GM15510 (cell line): ENCODE measurements around the gene EFNA5.

Experiments
- POLR2A ChIP-seq: IDR thresholded peaks from 3 replicates; pipeline ENCODE4 v1.6.1; 2011; ENCODE audit warnings: borderline replicate concordance; ENCODE audit not compliant: insufficient read length; ENCODE audit errors: extremely low read depth

The EFNA5 gene

DNA sequence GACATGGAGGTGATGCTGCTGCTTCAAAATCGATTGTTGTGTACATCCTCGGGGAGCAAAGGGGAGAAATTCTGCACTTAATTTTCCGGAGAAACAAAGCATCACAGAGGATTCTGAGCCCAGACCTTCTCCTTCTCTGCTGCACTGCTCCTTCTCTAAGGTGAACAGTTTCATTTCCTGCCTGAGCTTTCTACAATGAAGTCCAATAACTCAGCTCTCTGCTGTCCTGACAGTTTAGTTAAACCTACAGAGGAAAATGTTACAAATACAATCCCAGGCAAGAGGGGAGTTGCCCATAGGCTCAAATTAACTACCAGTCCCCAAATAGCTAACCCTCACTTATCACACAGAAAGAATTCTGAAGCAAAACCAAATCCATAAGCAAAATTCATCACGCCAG, 206.3 kb downstream of the EFNA5 start:
- TF ChIP-seq POLR2A = no peak

DNA sequence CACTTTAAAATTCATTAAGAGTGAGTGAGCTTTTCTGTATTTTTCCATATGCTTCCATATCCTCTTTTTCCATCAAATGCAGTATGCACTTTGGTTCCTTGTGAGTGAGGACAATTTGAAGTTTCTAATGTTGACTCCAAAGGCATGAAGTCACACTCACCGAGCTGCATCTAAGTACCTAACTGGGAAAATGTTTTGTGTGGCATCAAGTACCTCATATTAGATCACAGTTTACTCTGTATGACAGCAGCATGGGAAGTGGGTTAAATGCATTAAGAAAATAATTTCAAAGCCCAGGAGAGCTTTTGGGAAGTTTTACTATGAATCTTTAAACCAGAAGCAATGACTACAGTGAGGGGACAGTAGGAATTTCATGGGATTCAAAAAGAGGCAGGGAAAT, 207.0 kb downstream of the EFNA5 start:
- TF ChIP-seq POLR2A = no peak

DNA sequence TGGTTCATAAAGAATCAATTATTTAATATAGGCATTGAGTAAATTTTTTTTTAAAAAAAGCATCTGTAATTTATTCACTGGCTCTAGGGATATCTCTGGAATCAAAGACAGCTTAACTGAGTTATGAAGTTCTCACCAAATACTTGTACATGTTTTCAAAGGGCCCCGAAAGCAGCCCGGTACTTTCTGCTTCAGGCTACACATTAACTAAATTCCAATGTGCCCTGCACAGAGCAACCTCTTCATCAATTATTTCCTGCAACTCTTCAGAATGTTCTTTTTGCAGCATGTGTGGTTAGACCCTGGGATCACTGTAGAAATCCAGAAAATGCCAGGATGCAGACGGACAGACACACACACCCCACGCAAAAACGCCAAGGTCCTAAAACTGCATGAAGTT, 209.0 kb downstream of the EFNA5 start:
- no peak for TF ChIP-seq POLR2A

DNA sequence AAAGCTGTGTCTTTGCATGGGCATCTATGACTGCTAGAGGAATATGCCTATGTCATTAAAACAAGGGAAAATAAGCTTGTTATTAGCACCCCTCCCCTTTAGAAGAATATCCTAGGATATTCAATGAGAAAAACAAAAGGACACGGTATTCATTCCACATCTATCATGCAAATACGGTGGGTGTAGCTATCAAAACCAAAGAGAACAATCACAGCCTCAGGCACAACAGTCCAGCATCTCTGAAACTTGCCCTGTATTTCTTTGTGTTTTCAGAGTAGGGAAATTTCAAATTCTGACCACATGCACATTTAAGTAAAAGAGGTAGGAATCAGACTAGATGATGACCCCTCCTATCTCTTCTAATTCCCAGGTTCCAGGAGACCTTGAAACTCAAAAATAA, 209.9 kb downstream of the EFNA5 start:
- no peak for TF ChIP-seq POLR2A

DNA sequence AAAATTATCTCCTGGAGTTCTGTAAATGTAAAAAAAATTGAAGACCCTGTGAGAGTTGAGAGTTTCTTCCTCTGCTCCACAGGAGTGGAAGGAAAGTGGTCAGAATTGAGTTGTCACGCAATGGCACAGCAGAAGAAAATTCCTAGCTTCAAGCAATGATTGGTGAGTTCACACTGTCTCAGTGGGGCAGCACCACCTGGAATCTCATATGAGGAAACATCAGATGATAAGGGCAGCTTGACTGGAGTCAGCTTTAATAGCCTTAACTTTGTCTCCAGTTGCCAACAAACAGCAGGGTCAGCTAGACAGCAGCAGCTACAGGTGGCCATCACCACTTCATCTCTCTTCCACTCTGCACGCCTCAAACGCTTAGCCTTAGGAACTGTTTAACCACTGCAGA, 211.1 kb downstream of the EFNA5 start:
- TF ChIP-seq POLR2A = no peak

DNA sequence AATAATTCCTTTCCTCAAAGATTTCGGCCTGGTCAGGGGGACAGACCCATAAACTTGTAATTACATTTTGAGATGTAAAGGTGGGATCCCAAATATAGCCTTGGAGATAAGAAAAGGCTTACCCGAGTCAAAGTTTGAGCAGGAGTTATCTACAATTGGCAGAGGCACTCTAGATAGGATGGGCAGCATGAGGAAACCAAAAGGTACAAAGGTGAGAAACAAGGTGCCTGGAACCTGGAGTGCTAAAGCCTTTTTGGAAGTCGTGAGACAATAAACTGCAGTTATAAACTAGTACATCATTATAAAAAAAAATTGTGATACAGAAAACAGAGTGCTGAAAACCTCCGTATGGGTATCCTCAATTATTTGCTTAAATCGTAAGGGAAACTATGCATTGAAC, 212.4 kb downstream of the EFNA5 start:
- TF ChIP-seq POLR2A = no peak

DNA sequence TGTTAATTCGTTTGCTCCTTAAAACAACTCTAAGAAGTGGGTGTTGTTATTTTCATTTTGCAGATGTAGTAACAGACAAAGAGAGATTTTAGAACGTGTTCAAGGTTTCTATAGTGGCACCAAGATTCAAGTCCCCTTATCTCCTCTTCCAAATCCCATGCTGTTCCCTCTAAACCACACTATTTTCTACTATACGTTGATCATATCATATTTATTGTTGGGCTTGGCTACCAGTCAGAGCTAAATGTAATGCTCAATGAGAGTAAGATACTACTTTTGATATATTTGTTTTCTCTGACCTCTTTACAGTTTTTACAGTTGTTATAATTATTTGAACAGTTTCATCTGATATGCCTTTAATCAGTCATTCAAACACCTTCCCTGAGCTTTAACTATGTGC, 212.9 kb downstream of the EFNA5 start:
- TF ChIP-seq POLR2A = no peak

DNA sequence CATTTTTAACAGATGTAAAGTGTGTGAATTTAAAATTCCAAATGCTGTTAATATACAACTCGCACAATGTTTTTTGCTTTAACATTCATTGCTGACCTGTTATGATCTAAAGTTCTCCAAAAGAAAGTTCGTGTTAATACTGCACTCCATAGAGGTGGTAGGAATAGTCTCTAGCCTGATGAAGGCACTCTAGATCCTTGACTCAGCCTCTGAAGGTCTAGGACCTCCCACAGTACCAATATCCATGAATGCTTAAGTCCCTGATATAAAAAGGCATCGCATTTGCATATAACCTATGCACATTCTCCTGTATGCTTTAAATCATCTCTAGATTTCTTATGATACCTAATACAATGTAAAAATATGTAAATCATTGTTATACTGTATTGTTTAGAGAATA, 213.6 kb downstream of the EFNA5 start:
- no peak for TF ChIP-seq POLR2A

DNA sequence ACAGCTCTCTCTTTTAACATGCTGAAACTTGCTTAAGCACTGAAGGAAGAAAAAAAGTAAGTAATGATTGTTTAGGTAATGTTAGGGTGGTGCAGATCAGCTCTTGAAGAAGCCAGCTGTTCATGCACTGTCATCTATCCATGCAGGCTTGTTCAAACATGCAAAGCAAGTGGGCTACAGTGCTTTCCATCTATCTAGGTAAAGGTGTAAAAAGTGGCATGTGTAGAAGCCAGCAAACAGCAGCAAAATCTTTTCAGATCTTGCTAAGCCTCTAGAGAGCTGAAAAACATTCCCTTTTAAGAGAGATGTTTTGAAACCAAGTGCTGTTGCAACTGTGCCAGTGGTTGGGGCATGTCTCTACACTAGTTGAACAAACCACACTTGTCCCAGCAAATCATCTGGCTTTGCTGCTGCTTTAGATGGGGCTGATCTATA, 214.4 kb downstream of the EFNA5 start:
- TF ChIP-seq POLR2A = no peak

DNA sequence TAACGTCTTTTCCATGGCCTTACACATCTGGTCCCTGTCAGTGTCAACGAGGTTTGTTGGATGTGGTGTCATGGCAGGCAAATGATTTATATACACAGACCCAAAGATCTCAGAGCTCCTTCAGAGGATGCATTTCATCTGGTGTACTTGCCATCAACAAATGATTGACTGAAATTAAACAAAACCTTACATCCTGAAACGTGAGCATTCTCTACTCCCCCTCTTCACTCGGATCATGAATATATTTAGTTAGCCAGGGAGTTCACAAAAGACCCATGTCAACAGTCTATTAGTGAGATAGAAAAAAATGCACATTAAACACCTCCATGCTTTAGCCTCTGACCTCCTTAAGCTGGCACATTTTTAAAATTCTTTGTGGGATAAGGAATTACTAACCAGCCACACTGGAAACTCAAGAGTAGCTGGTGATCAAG, 215.6 kb downstream of the EFNA5 start:
- TF ChIP-seq POLR2A = no peak

DNA sequence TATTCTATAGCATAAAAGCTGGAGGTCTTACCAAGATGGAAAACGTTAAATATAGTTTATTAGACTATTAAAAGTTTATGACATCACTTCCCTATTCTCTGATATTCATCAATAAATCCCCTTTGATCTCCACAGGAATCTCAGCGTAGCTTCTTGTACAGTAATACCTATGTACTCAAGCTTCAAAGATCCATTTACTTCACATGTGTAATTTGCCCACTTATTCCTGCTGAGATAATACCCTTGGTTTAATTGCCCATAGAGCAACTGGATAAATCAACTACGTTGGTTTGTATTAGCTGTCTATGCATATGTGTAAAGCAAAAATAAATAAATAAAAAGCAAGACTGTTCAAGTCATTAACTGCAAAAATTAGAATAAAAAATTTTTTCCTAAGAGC, 219.7 kb downstream of the EFNA5 start:
- TF ChIP-seq POLR2A = no peak

DNA sequence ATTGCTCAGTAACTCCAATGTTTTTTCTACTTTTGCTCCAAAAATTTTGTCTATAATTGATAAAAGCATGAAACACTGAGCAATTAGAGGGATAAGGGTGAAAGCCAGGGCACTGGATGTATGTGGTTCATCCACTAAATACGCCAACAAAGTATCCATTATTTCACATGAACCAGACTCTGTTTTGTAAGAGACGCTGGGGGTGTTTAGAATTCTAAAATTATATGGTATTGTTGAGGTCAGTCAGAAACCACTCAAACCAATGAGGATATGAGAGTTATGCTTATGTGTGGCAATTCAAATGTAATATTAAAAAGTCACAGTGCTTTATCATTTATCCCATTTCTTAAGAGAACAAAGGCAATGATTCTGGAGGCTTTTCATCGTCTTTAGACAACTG, 220.2 kb downstream of the EFNA5 start:
- no peak for TF ChIP-seq POLR2A

DNA sequence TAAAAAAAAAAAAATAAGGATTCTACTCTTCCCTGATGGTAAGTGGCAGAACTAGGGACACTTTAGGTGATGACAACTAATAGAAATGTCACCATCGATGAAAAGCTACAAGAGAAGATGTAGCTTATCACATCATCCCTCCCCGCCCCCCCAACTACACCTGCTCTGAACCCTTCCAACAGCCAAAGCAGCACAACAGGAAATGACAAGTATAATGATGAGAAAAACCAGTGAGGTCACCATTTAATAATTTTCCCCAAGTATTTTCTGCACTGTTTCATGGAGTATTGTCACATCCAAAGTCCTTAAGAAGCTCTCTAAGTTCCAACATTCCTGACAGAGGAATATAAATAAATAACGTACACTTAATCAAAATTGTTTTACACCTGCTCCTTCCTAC, 221.4 kb downstream of the EFNA5 start:
- TF ChIP-seq POLR2A = no peak

DNA sequence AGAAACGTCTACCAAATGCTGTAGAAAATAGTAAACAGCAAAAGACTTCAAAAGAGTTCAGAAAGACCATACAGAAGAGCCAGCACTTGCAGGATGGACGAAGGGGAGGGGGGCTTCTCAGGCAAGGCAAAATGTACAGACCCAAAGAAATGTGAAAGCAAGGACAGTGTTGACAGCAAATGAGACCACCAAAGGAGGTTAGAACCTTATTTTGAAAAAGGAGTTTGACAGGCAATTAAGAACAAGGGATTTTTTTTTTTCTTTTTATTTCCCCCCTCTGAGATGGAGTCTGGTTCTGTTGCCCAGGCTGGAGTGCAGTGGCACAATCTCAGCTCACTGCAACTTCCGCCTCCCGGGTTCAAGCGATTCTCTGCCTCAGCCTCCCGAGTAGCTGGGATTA, 223.2 kb downstream of the EFNA5 start:
- TF ChIP-seq POLR2A = no peak

DNA sequence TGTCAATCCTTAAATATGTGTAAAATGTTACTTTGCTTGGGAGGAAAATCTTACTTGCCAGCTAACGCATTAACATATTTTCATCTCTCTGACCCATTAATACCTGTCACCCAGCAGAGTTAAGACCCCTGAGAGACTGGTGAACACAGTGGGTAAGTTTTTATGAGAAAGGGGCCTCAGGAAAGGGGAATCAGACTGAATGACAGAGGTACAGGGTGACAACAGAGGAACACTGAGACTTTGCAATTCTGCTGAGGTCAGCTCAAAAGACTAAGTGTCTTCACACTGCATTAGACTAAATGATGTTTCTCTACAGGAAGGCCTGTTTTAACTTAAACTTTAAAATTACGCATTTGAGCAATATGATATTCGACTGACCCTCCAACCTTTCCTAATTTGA, 223.8 kb downstream of the EFNA5 start:
- no peak for TF ChIP-seq POLR2A

DNA sequence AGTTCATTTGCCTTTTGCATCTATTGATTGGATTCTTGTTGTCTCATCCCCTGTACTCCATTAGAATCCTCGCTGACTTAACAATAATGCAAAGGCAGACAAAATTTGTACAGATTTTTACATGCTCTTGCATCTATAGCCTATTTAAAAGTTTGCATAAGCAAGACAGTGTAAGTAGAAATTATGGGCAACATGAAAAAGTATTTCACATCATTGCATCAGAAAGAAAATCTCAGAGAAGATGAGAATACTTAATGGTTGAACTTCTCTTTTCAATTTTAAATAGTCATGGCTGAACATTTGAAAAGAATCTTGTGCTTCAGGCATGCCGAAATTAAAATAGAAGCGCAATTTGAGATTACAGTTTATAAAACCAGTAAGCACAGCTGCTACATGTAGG, 226.4 kb downstream of the EFNA5 start:
- TF ChIP-seq POLR2A = no peak

DNA sequence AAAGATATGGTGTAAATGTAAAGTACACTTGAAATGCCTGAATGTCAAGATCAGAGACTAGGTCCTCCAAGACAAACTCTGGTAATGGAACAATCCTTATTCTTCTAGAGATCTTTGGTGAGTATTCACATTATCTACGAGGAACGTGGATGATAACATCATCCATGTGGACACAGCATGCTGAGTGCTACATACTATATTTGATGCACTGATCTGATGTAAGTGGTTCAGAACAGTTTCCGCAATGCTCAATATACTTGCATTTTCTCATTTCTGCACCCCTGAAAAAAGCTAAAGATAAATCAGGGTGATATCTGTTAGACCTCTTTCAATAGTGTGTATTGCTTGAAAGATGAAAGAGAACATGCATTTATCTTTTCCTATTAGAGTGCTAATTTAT, 226.8 kb downstream of the EFNA5 start:
- no peak for TF ChIP-seq POLR2A
